OCI-LY1 (cell line): ENCODE measurements around the gene ETFDH.

Source experiments
- H2AFZ ChIP-seq: fragments of 200-600 bp; sonication (generic), shearing (Covaris generic); 2 replicates; pipeline ENCODE4 v1.6.0; 2014; ENCODE audit warnings: antibody characterized with exemption, mild to moderate bottlenecking, low read length
- H3F3A ChIP-seq: fragments of 200-600 bp; sonication (generic), shearing (Covaris generic); 2 replicates; pipeline ENCODE4 v1.6.0; 2014; ENCODE audit warnings: mild to moderate bottlenecking, antibody characterized with exemption, low read length, moderate library complexity; ENCODE audit not compliant: insufficient read depth
- H3K27ac ChIP-seq: fragments of 200-600 bp; sonication (generic); 2 replicates; pipeline ENCODE4 v1.5.1; 2014; ENCODE audit warnings: low read length, mixed run types, mild to moderate bottlenecking, low read depth; ENCODE audit not compliant: poor library complexity, severe bottlenecking
- H3K27me3 ChIP-seq: fragments of 200-600 bp; sonication (generic); 2 replicates; pipeline ENCODE4 v1.6.0; 2014; ENCODE audit warnings: antibody characterized with exemption, mild to moderate bottlenecking, low read length, moderate library complexity; ENCODE audit not compliant: insufficient read depth
- H3K36me3 ChIP-seq: fragments of 200-600 bp; sonication (generic); 2 replicates; pipeline ENCODE4 v1.6.1; 2014; ENCODE audit warnings: mild to moderate bottlenecking, antibody characterized with exemption, low read length, moderate library complexity, mixed read lengths; ENCODE audit not compliant: insufficient read depth
- H3K4me1 ChIP-seq: fragments of 200-600 bp; sonication (generic); 2 replicates; pipeline ENCODE4 v1.5.1; 2014; ENCODE audit warnings: mild to moderate bottlenecking, low read length, moderate library complexity; ENCODE audit not compliant: insufficient read depth, severe bottlenecking
- H3K4me2 ChIP-seq: fragments of 200-600 bp; sonication (generic), shearing (Covaris generic); 2 replicates; pipeline ENCODE4 v1.6.1; 2014; ENCODE audit warnings: low read length
- H3K4me3 ChIP-seq: fragments of 200-600 bp; sonication (generic); 2 replicates; pipeline ENCODE4 v1.5.1; 2014; ENCODE audit warnings: low read length, low read depth, mild to moderate bottlenecking, mixed read lengths; ENCODE audit not compliant: poor library complexity, severe bottlenecking
- H3K79me2 ChIP-seq: fragments of 200-600 bp; shearing (Covaris generic); 2 replicates; pipeline ENCODE4 v1.6.1; 2016; ENCODE audit warnings: mixed run types, low read length, mixed read lengths; ENCODE audit not compliant: insufficient read depth
- H3K9ac ChIP-seq: fragments of 200-600 bp; sonication (generic), shearing (Covaris generic); 2 replicates; pipeline ENCODE4 v1.6.1; 2014; ENCODE audit warnings: mild to moderate bottlenecking, low read length, mixed read lengths
- H3K9me2 ChIP-seq: fragments of 200-600 bp; sonication (generic), shearing (Covaris generic); 2 replicates; pipeline ENCODE4 v1.6.1; 2014; ENCODE audit warnings: low read depth, mild to moderate bottlenecking, low read length, mixed read lengths
- H3K9me3 ChIP-seq: fragments of 200-600 bp; shearing (Covaris generic); 2 replicates; pipeline ENCODE4 v1.6.1; 2014; ENCODE audit warnings: low read length, mixed read lengths
- H4K20me1 ChIP-seq: fragments of 200-600 bp; sonication (generic), shearing (Covaris generic); 2 replicates; pipeline ENCODE4 v1.6.0; 2016; ENCODE audit warnings: mild to moderate bottlenecking, low read length; ENCODE audit not compliant: insufficient read depth
- CTCF ChIP-seq: fragments of 200-600 bp; sonication (generic), shearing (Covaris generic); IDR thresholded peaks from 2 replicates; pipeline ENCODE4 v1.5.1; 2017; ENCODE audit warnings: mild to moderate bottlenecking, antibody characterized with exemption, low read length, moderate library complexity, mixed read lengths
- EZH2 ChIP-seq: fragments of 200-600 bp; sonication (generic), shearing (Covaris generic); IDR thresholded peaks from 2 replicates; pipeline ENCODE4 v1.8.0; 2017; ENCODE audit warnings: borderline replicate concordance, mixed run types, mild to moderate bottlenecking, antibody characterized with exemption, low read length, moderate library complexity, mixed read lengths

ETFDH gene

GRCh38 chr4:158644760-158645159, 27.3 kb upstream of the ETFDH start:
- Histone ChIP-seq H3K9me3 (no peaks in the 10 kb centered on the region), H3K9me2 (no peaks in the 10 kb centered on the region), H3K9ac (no peak overlapping the region), H3K4me1 (no peaks in the 10 kb centered on the region), H3K4me3 (no peak overlapping the region), H3K36me3 (no peaks in the 10 kb centered on the region), H3K27me3 (no peaks in the 10 kb centered on the region), H2AFZ (no peak overlapping the region), H3K79me2 (no peaks in the 10 kb centered on the region), H3K4me2 (no peak overlapping the region), H3K27ac (no peak overlapping the region), H3F3A (no peaks in the 10 kb centered on the region), H4K20me1 (no peaks in the 10 kb centered on the region)
- no peak for TF ChIP-seq CTCF
- no peak for TF ChIP-seq EZH2

- Histone ChIP-seq H3K9me2 (no peaks in the 10 kb centered on the region), H3F3A (no peaks in the 10 kb centered on the region), H3K4me2 (no peak overlapping the region), H3K36me3 (no peaks in the 10 kb centered on the region), H3K9ac (no peak overlapping the region), H3K4me3 (no peak overlapping the region), H3K9me3 (no peaks in the 10 kb centered on the region), H4K20me1 (no peaks in the 10 kb centered on the region), H3K79me2 (no peaks in the 10 kb centered on the region), H3K27ac (no peak overlapping the region), H2AFZ (no peak overlapping the region), H3K27me3 (no peaks in the 10 kb centered on the region), H3K4me1 (no peaks in the 10 kb centered on the region)
- TF ChIP-seq EZH2 (no peak), CTCF (no peak)
Observed at GRCh38 chr4:158649111-158649680, 22.9 kb upstream of the ETFDH start.

- Histone ChIP-seq H3K9me3 (no peaks in the 10 kb centered on the region), H4K20me1 (no peaks in the 10 kb centered on the region), H3K79me2 (no peaks in the 10 kb centered on the region), H3K4me2 (no peak overlapping the region), H3F3A (no peaks in the 10 kb centered on the region), H3K9ac (no peak overlapping the region), H3K36me3 (no peaks in the 10 kb centered on the region), H3K27ac (no peak overlapping the region), H3K27me3 (no peaks in the 10 kb centered on the region), H3K9me2 (no peaks in the 10 kb centered on the region), H2AFZ (no peak overlapping the region), H3K4me1 (no peaks in the 10 kb centered on the region), H3K4me3 (no peak overlapping the region)
- TF ChIP-seq CTCF, result no peak
- no peak for TF ChIP-seq EZH2
Observed at GRCh38 chr4:158652920-158653319, 19.2 kb upstream of the ETFDH start.
